PFSK-1 (cell line): ENCODE data around the gene ENKD1.

Experiments used
- POLR2AphosphoS5 ChIP-seq: IDR thresholded peaks from 2 replicates; pipeline ENCODE4 v1.6.1; 2012; ENCODE audit warnings: low read depth, mild to moderate bottlenecking, control low read depth, low read length, moderate library complexity
- REST ChIP-seq, 2 experiments: IDR thresholded peaks; 2 replicates each; pipeline versions ENCODE4 v1.6.1 to v1.8.0; 2011 to 2012; ENCODE audit warnings: low read depth in 2 of 2, low read length in 2 of 2, control low read depth in 1 of 2, inconsistent platforms in 1 of 2, mild to moderate bottlenecking in 1 of 2, moderate library complexity in 1 of 2; ENCODE audit not compliant: insufficient read depth in 1 of 2

- TF ChIP-seq REST (IDR thresholded peaks at IDR 0.05; ENCODE audit: insufficient read depth in 1 of 2, low read depth in 2 of 2, low read length in 2 of 2) (no peak), POLR2AphosphoS5 (no peak)
Measured at GRCh38 chr16:67657017-67657608, 9.4 kb downstream of the ENKD1 start.
